Endometrial microvascular endothelial cells (primary cell): ENCODE results near the gene ENTR1. TPM values are rescaled to one million over a fixed set of nuclear protein-coding genes. Genes with fewer than 3 reads are reported as not detected.
"Not testable (repeated sequence)": the region's sequence is repeated elsewhere in the genome, so short reads cannot be mapped to it uniquely, and the experiment has no call there.

ENCODE experiments used
- in situ Hi-C: cut with HindIII; loops from 2 replicates; pipeline ENCODE4 v1.10.0; 2017; ENCODE audit warnings: low sequenced_read_pairs, low pct_unique_long_range_greater_than_20kb; ENCODE audit errors: inconsistent ontology term
- total RNA-seq: library from RNA; depleted of rRNA; stranded (reverse); fragments of >200 nt; gene quantifications from one replicate; pipeline ENCODE4 v1.2.3, GENCODE V29; 2015; ENCODE audit errors: inconsistent ontology term

ENTR1 gene
- total RNA-seq, 1 donor from 2014 or later = 55.2 TPM

DNA sequence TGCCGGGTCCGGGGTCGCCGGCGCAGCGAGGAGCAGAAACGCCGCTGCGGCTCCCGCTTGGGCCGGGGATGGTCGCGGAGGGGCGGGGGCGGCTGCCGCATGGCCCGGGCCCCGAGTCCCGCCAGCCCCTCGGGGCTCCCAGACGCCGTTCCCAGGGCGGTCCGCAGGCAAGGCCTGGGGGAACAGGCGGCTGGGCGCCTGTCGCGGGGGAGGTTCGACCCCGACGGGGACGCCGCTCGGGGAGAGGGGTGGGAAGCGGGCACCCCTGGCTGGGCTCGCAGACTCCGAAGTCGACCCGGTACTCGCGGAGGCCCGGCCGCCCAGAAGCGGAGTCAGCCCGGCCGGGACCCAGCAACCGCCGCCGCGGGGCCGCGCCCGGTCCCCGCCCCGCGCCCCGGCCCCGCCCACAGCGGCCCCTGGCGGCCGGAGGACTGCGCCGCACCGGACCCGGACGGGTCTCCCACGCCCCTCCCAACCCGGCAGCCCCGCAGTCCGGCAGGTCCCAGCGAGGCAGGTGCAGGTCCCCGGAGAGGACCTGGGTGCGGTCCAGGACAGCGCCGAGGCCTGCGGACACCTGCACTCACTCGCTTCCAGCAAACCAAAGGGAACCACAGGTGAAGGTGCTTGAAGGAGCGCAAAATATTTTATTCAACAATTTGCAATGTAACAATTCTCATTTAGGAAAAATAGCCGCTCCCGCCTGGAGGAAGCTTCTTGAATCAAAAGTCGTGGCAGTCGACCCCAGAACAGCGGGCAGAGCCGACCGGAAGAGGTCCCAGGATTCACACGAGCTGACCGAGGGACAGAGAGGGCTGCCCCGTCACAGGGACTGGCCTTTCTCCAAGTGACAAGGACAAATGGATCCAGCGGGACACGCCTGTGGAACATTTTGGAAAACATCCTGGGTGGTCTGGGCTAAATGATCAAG lies 29.3 kb upstream of the ENTR1 start, which contains the start of gene INPP5E:
INPP5E (minus strand) TSS at position 365 of the 928 bp plus-strand sequence. CDS start 426 bp downstream, outside the sequence.
- in situ Hi-C loops = no loop called here

DNA sequence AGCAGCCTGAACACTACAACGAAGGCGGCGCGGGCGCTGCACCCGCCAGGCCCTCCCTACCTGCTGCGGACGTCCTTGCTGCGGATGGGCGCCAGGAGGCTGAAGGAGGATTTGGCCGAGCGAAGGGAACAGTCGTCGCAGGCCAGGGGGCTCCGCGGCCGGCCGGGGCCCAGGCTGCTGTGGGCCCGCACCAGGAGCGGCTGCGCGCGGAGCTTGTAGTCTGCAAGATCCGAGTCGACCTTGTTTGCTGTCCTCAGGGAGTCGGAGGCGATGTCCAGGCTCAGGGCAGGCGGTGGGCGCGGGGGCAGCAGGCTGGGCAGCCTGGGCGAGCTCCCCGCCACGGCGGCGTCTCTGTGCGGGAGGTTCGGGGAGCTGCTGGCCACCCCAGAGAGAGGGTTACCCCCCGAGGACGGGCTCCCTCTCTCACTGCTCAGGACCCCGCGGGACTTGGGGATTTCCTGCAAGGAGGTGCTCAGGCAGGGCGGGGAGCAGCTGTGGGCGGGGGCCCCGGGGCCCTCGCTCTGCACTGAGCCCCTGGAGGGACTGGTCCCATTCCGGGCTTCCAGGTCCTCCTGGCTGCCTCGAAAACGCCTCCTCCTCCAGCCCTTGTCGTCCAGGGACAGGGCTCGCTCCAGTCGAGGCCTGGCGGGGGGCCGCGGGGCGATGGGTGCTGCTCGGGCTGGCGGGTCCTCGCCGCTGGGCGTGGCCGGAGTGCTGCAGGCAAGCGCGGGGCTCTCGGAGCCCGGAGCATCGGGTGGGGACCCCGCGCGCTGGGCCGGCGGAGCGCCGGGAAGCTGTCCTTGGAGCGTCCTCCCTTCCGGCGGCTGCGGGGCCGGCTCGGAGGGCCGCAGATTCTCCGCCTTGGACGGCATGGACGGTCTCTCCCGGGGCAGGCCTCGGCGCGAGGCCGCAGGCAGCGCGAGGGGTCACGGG lies 28.4 kb upstream of the ENTR1 start:
- in situ Hi-C loops = no loop called here

DNA sequence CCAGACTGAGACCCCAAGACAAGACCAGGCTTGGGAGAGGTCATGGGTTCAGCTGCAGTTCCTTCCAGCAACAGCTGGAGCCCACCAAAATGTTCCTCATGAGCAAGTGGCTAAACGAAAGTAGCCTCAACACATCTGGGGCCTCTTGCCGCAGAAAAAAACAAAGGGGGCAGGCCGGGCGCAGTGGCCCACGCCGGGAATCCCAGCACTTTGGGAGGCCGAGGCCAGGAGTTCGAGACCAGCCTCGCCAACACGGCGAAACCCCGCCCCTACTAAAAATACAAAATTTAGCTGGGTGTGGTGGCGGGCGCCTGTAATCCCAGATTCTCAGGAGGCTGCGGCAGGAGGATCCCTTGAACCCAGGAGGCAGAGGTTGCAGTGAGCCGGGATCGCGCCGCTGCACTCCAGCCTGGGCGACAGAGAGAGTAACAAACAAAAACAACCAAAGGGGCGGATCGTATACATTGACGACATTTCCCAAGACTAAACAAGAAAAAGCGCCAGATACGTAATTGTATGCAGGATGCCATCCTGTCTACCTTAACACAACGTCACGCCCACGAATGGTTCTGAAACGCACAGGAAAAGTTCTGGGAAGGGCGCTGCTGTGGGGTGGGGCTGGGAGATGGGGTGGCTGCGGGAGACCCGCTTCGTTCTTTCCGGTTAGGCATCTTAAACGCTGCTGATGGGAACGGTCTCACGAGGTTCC lies 27.6 kb upstream of the ENTR1 start:
- in situ Hi-C loops = no loop called here

DNA sequence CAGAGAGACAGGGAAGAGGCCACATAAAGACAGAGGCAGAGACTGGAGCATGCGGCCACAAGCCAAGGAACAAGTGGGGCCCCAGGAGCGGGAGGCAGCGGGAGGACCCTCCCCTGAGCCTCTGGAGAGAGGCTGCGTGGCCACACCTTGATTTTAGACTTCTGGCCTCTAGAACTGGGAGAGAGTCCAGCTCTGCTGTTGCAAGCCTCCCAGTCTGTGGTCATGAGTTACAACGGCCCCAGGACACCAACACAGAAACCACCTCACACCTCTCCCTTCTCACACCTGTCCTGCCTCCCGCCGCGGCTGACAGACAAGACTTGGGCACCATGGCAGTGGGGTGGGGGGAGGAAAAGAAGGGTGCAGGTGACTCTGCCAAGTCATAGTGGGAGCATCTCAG lies 27.0 kb upstream of the ENTR1 start:
- in situ Hi-C loops = no loop called here

DNA sequence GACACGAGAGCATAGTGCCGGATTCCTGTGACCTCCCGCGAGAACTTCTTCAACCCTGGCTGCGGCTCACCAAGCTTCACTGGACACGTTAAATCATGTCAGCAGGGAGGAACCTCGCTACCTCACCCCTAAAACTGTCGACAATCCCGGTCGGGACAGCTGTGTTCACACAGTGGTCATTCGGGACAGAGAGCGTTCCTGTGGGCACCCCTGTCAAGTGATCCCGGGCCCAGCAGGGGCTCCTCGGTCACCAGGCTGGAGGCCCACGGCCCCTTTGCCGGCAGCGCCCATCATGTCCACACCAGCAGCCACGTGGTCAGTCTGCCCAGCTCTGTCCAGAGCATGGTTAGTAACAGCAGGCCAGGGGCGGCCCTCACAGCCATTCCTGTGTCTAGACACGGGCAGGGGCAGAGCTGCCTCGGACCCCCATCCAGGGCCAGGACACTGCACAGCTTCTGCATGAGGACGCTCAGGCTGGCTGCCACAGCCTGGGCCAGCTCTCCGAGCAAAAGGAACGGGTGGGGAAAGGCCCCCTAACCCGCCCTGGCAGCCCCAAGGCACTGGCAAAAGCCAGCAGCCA lies 25.7 kb upstream of the ENTR1 start:
- in situ Hi-C loops = no loop called here

DNA sequence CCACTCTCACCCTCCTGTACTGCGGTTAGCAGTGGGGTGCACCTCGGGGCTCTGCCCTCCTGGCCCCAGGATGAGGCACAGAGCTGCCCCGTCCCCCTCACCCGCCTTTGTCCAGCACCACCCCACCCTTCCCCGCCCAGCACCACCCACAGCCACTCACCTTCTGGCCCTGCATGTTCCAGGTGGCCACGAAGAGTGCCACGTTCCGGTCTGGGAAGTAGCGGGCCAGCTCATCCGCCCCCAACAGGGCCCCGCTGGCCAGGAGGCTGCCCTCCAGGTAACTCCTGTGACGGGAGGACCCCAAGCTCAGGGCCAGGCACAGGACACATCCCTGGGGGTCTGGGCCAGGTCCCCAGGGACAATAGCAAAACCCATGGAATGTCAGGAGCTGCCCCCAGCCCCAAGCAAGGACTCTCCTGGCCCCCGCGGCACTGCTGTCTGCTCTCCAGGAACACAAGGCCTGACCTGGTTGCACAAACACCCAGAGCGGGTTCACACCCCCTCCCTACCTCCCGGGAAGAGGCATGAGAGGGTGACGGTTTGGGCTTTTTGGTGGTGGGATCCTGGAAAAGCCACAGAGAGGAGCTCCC lies 24.3 kb upstream of the ENTR1 start:
- in situ Hi-C loops = no loop called here

DNA sequence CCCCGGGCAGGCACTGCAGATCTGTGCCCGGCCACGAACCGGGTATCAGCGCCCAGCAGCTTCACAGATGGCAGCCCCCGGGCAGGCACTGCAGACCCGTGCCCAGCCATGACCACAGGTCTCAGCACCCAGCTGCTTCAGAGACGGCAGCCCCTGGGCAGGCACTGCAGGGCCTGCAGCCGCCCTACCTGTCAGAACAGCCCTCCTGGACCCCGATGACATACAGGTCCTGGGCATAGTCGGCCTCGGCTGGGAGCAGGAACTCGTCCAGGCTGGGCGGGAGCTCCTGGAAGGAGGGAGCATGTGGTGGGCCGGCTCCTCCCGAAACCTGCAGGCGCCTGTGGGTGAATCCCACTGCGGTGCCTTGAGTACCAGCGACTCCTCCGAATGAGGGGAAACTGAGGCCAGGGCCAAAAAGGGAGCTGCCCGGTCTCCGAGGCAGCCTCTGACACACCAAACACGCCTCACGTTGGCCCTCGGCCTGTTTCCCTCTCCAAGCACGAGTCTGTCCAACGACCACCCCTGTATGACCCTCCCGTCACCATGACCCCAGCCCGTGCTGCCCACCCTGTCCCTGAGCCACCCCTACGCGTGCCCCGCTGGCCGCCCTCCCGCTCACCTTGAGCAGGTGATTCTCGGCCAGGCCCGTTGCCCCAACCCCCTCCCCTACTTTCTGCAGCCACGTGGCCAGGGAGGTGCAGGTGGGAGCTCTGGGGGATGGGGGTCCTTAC lies 23.6 kb upstream of the ENTR1 start:
- in situ Hi-C loops = no loop called here

DNA sequence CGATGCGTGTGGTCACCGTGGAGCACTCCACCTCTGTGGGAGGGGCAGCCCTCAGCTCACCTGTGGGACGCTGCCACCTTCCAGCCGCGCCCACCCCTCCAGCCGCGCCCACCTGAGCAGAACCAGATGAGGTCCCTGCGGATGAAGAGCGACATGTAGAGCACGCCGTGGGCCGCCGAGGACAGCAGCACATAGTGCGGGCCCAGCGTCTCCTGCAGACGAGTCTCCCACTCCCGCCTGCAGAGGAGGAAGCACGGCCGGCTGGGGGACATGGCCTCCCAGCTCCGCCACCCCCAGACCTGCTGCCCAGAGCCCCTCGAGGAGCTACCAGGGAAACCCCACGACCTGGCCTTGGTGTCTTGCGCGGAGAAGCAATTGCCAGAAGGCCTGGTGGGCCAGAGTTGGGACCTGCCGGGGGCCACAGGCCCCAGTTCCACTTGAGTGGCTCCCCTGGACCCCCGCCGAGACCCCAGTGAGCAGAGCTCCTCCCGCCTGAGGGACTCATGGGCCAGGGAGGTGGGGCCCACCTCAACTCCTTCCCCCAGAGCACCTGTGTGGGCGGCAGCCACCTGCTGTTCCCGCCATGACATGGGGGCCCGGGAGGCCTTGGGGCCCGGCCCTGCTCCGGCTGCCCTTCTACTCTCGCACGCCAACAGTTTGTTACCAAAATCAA lies 22.8 kb upstream of the ENTR1 start:
- in situ Hi-C loops = no loop called here

DNA sequence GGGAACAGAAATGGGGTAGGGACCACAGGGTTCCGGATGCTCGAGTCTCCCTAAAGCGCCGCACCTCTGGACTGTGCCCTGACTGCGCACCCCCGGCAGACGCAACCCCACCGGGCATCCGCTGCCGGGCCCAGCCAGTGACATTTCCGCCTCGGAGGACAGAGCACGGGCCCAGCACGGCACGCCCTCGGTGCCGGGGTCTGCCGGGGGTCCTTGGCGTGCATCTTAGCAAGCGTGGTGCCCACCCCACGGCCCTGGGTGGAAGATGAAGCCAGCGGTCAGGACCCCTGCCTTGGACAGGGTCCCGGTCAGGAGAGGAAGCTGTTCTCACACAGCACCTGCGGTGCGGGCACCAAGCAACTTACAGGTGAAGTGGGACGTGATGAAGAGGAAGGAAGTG lies 22.2 kb upstream of the ENTR1 start:
- in situ Hi-C loops = no loop called here

DNA sequence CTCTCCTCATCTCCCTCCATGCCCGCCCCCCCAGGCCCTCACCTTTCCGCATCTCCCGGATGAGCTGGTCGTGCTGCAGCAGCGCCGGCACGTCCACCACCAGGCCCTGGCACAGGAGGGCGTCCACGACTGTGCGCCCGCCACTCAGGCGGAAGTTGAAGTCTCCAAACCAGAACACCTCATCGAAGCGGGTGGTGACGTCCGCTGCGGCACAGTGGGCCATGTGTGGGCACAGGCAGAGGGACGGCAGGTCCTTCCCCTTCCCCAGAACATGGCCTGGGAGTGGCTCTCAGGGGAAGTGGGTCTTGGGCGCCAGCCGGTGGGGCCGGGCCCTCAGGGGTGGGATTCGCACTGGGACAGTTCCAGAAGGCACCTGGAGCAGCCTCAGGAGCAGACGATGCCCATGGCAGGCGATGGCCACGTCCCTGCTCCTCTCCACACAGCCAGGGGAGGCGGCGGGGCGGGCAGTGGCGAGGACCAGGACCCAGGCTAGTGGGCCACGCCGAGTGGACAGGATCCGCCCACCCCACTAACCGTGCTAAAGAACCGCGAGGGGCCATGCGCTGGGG lies 21.5 kb upstream of the ENTR1 start:
- in situ Hi-C loops = no loop called here

DNA sequence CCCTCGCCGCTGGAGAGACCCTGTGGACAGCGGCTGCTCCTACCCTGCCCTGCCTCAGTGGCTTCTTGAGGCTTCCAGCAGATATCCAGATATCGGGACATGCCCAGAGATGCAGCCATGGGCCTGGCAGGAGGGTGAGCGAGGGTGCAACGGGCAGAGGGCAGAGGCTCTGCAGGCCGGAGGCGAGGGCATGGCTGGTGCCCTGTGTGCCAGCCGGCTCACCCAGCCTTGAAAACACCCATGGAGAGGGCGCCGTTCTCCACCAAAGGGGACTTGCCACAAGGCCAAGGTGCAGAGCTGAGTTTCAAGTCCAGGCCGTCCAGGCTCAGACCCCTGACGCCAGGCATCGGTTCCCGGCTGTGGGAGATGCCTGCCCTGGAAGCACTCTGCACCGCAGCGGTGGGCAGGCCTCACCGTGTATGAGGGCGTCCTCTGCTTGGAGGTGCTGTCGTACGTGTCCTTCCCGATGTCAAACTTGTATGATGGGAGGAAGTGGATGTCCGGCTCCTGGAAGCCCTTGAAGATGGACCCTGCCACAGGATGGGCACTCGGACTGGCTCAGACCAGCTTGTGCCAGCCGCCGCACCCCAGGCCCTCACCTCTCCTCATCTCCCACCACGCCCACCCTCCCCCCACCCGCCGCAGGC lies 20.3 kb upstream of the ENTR1 start:
- in situ Hi-C loops = no loop called here

DNA sequence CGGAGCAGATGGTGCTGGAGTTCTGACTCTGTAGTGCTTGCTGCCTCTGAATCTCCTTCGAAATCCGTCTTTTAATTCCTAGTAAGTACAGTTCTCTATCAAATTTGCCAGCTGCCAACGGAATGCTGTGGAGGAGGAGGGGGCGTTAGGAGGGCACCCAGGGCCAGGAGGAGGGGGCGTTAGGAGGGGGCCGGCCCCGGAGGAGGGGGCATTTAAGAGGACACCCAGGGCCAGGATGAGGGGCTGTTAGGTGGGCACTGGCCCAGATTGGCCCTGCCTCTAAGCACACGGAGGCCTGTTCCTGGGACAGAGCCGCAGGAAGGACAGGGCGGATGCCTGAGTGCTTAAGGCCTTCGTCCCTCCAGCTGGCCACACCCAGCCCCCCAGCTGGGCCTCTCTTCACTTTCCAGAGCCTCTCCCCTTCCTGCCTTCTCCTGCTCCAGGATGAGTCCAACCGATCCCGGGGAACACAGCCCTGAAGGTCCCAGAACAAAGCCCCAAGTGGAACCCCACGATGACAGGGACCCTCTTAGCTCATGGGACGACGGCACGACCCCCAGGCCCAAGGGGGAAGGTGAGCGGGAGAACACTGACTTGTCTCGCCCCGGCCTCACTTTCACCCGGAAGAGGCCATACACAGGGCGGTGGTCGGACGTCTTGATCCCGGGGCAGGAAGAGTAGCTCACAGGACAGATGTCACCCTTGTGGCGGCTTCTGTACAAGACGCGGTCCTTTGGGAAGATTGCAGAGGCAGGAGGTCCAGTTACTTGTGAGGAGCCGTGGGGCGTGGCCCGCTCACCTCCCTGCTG lies 19.5 kb upstream of the ENTR1 start:
- in situ Hi-C loops = no loop called here

DNA sequence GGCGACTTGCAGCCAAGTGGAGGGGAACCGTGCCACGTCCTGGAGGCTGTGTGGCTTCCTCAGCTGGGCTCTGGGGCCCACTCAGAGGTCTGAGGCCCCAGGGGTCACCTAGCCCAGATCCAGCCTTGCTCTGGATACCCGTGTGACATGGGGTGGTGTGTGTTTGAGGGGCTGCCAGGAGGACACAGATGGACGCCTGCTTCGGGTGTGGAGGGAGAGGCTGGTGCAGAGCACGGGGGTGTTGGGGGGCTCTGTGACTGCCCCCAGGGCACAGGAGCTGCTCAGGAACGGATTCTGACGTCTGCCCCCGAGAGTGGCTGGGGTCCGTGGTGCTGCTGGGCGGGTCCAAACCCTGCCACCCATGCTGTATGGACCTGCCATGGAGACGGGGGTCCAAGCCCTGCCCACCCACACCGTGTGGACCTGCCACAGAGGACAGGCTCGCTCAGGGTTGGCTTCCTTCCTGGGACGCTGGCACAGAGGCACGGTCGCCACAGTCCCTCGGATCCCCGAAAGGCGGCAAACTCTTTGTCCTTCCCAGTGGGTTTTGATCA lies 18.7 kb upstream of the ENTR1 start:
- in situ Hi-C loops = no loop called here

DNA sequence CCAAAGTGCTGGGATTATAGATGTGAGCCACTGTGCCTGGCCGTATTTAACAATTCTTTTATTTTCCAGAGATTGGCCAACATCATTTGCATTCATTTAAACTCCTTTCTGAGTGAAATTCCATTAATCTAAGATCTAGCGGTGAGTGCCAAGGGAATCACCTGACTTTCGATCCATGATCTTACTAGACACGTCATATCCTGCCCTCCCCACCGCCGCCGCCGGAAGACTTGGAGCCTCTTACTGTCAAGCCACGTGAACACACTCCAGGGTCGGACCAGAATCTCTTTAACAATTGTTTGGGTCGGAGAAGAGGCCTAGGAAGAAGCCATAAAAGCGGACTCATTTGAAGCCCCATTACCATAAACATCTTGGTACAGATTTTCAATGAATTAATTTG lies 16.4 kb upstream of the ENTR1 start:
- in situ Hi-C loops = no loop called here

DNA sequence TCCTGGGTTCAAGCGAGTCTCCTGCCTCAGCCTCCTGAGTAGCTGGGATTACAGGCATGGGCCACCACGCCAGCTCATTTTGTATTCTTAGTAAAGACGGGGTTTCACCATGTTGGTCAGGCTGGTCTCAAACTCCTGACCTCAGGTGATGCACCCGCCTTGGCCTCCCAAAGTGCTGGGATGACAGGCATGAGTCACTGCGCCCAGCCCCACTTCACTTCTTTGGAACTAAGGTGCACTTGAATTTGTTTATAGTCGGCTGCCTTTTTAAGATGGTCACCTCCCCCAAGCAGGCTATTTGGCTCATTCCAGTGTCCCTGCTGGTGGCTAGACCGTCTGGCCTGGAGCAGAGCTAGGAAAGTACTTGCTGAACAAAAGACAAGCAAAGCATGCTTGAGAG lies 15.0 kb upstream of the ENTR1 start:
- in situ Hi-C loops = not testable (repeated sequence)
